NCI-H146 treated with DMSO at 0.1 percent for 48 hours (cell line): ENCODE measurements around the gene VPS45.

Source experiments
- DNase-seq: peaks from one replicate; lab custom pipeline; 2025; ENCODE audit not compliant: unreplicated experiment; lab: John Stamatoyannopoulos, UW

The VPS45 gene

GRCh38 chr1:150072959-150073358, 5.4 kb downstream of the VPS45 start:
- DNase-seq: no peak

GRCh38 chr1:150073516-150073915, 5.9 kb downstream of the VPS45 start:
- DNase-seq: no peak

- no peak for DNase-seq
Observed at GRCh38 chr1:150076066-150076465, 8.5 kb downstream of the VPS45 start.

- no peak for DNase-seq
Observed at GRCh38 chr1:150076985-150077384, 9.4 kb downstream of the VPS45 start.

- no peak for DNase-seq
Observed at GRCh38 chr1:150080784-150081183, 13.2 kb downstream of the VPS45 start.

GRCh38 chr1:150082494-150082893, 14.9 kb downstream of the VPS45 start:
- no peak for DNase-seq

- DNase-seq: no peak
Observed at GRCh38 chr1:150083907-150084306, 16.3 kb downstream of the VPS45 start.

- DNase-seq: no peak
Observed at GRCh38 chr1:150085406-150085805, 17.8 kb downstream of the VPS45 start.

- no peak for DNase-seq
Observed at GRCh38 chr1:150087415-150087814, 19.8 kb downstream of the VPS45 start.

GRCh38 chr1:150089846-150090520, 22.4 kb downstream of the VPS45 start:
- DNase-seq: no peak

- DNase-seq: no peak
Observed at GRCh38 chr1:150092180-150092791, 24.7 kb downstream of the VPS45 start.

GRCh38 chr1:150093805-150094204, 26.2 kb downstream of the VPS45 start:
- DNase-seq: no peak

GRCh38 chr1:150094734-150095265, 27.2 kb downstream of the VPS45 start:
- DNase-seq: no peak

- peak; percentile 29 for DNase-seq
Observed at GRCh38 chr1:150102986-150103385, 35.4 kb downstream of the VPS45 start.

- no peak for DNase-seq
Observed at GRCh38 chr1:150106341-150106740, 38.8 kb downstream of the VPS45 start.

- no peak for DNase-seq
Observed at GRCh38 chr1:150109586-150109985, 42.0 kb downstream of the VPS45 start.

GRCh38 chr1:150110116-150110515, 42.5 kb downstream of the VPS45 start:
- DNase-seq: no peak

GRCh38 chr1:150111670-150112069, 44.1 kb downstream of the VPS45 start:
- no peak for DNase-seq

GRCh38 chr1:150115121-150115520, 47.5 kb downstream of the VPS45 start:
- DNase-seq: no peak

GRCh38 chr1:150118716-150119115, 51.1 kb downstream of the VPS45 start:
- no peak for DNase-seq

GRCh38 chr1:150121236-150121862, 53.8 kb downstream of the VPS45 start:
- peak; percentile 5 for DNase-seq

- no peak for DNase-seq
Observed at GRCh38 chr1:150126811-150127210, 59.2 kb downstream of the VPS45 start.
